HG02610 (cell line): ENCODE data around the gene NDST4.

Experiments
- ATAC-seq: cut with Tn5 transposase; IDR thresholded peaks from one replicate; pipeline ENCODE4 v1.9.1; 2021; ENCODE audit warnings: mild to moderate bottlenecking, moderate library complexity; ENCODE audit not compliant: unreplicated experiment

NDST4 gene

GRCh38 chr4:114807759-114808404, 305.5 kb downstream of the NDST4 start:
- ATAC-seq = peak; percentile 96

- ATAC-seq = no peak
Observed at GRCh38 chr4:114807357-114807756, 306.1 kb downstream of the NDST4 start.

- no peak for ATAC-seq
Observed at GRCh38 chr4:114791976-114792375, 321.4 kb downstream of the NDST4 start.

GRCh38 chr4:114785570-114785969, 327.9 kb downstream of the NDST4 start:
- no peak for ATAC-seq

GRCh38 chr4:114783215-114783595, 330.2 kb downstream of the NDST4 start:
- no peak for ATAC-seq

- ATAC-seq = no peak
Observed at GRCh38 chr4:114782415-114783214, 330.8 kb downstream of the NDST4 start.

GRCh38 chr4:114780205-114780604, 333.2 kb downstream of the NDST4 start:
- no peak for ATAC-seq
